SK-N-SH treated with all-trans-retinoic acid at 6 μM for 48 hours (cell line): ENCODE results near the gene PCBD1.

Experiments
- ATAC-seq: fragments of 200-7000 bp; cut with Tn5 transposase; 3 replicates; pipeline ENCODE4 v1.9.1; 2020; ENCODE audit warnings: mild to moderate bottlenecking, moderate library complexity
- ARNTL ChIP-seq: fragments of 450-650 bp; formaldehyde crosslinking; IDR thresholded peaks from 2 replicates; pipeline ENCODE4 v1.5.0; 2020; ENCODE audit warnings: low read depth, mild to moderate bottlenecking, moderate library complexity, borderline replicate concordance
- BACH2 ChIP-seq: fragments of 250-450 bp; sonication (Bioruptor Pico); IDR thresholded peaks from 2 replicates; pipeline ENCODE4 v1.9.0; 2021; ENCODE audit warnings: mild to moderate bottlenecking, borderline replicate concordance
- CSDC2 ChIP-seq: fragments of 250-450 bp; sonication (Bioruptor Pico); IDR thresholded peaks from 2 replicates; pipeline ENCODE4 v1.5.0; 2020; ENCODE audit warnings: mild to moderate bottlenecking, moderate library complexity
- ESRRG ChIP-seq: fragments of 250-450 bp; sonication (Bioruptor Pico); IDR thresholded peaks from 2 replicates; pipeline ENCODE4 v1.6.1; 2021; ENCODE audit warnings: mild to moderate bottlenecking
- GLIS3 ChIP-seq: fragments of 250-450 bp; sonication (Bioruptor Pico); IDR thresholded peaks from 2 replicates; pipeline ENCODE4 v1.5.0; 2020; ENCODE audit warnings: mild to moderate bottlenecking, moderate library complexity
- ISL1 ChIP-seq: fragments of 250-450 bp; sonication (Bioruptor Pico); IDR thresholded peaks from 2 replicates; pipeline ENCODE4 v2.1.2; 2022; ENCODE audit warnings: mild to moderate bottlenecking, moderate library complexity
- OSR1 ChIP-seq: fragments of 250-450 bp; sonication (Bioruptor Pico); IDR thresholded peaks from 2 replicates; pipeline ENCODE4 v1.8.0; 2022; ENCODE audit warnings: moderate library complexity, mild to moderate bottlenecking, inconsistent platforms
- PPARA ChIP-seq: fragments of 250-450 bp; sonication (Bioruptor Pico); IDR thresholded peaks from 2 replicates; pipeline ENCODE4 v1.5.0; 2020; ENCODE audit warnings: mild to moderate bottlenecking, borderline replicate concordance
- SNAI2 ChIP-seq: fragments of 250-450 bp; sonication (Bioruptor Pico); IDR thresholded peaks from 2 replicates; pipeline ENCODE4 v1.5.0; 2020; ENCODE audit warnings: mild to moderate bottlenecking, moderate library complexity
- TCF4 ChIP-seq: fragments of 250-450 bp; sonication (Bioruptor Pico); IDR thresholded peaks from 2 replicates; pipeline ENCODE4 v1.8.0; 2021; ENCODE audit warnings: mild to moderate bottlenecking, moderate library complexity, borderline replicate concordance
- TOX ChIP-seq: fragments of 250-450 bp; sonication (Bioruptor Pico); IDR thresholded peaks from 2 replicates; pipeline ENCODE4 v1.8.0; 2021; ENCODE audit warnings: mild to moderate bottlenecking, moderate library complexity, borderline replicate concordance
- ZC3H10 ChIP-seq: fragments of 250-450 bp; sonication (Bioruptor Pico); IDR thresholded peaks from 2 replicates; pipeline ENCODE4 v1.5.1; 2021; ENCODE audit warnings: mild to moderate bottlenecking, moderate library complexity
- ZFP3 ChIP-seq: fragments of 250-450 bp; sonication (Bioruptor Pico); IDR thresholded peaks from 2 replicates; pipeline ENCODE4 v1.5.0; 2020; ENCODE audit warnings: mild to moderate bottlenecking, moderate library complexity
- ZFP30 ChIP-seq: fragments of 450-650 bp; formaldehyde crosslinking; IDR thresholded peaks from 2 replicates; pipeline ENCODE4 v1.5.0; 2022; ENCODE audit warnings: mild to moderate bottlenecking, moderate library complexity
- ZNF565 ChIP-seq: fragments of 450-650 bp; formaldehyde crosslinking; conservative IDR thresholded peaks from 2 replicates; pipeline ENCODE4 v1.5.0; 2020; ENCODE audit warnings: low read depth, mild to moderate bottlenecking, moderate library complexity
- ZNF70 ChIP-seq: fragments of 450-650 bp; formaldehyde crosslinking; IDR thresholded peaks from 2 replicates; pipeline ENCODE4 v1.5.0; 2020; ENCODE audit warnings: mild to moderate bottlenecking, moderate library complexity
- ZNF8 ChIP-seq: fragments of 450-650 bp; formaldehyde crosslinking; IDR thresholded peaks from 2 replicates; pipeline ENCODE4 v1.5.0; 2020; ENCODE audit warnings: mild to moderate bottlenecking, moderate library complexity
- TF ChIP-seq, protein P1 (sequence below): fragments of 250-450 bp; sonication (Bioruptor Pico); IDR thresholded peaks from 2 replicates; pipeline ENCODE4 v1.8.0; 2021; ENCODE audit warnings: low read depth, mild to moderate bottlenecking, moderate library complexity, borderline replicate concordance
- TF ChIP-seq, protein P2 (sequence below): fragments of 250-450 bp; sonication (Bioruptor Pico); IDR thresholded peaks from 2 replicates; pipeline ENCODE4 v1.8.0; 2020; ENCODE audit warnings: mild to moderate bottlenecking, moderate library complexity, borderline replicate concordance
- TF ChIP-seq, protein P3 (sequence below): fragments of 250-450 bp; sonication (Bioruptor Pico); IDR thresholded peaks from 2 replicates; pipeline ENCODE4 v1.5.0; 2020; ENCODE audit warnings: mild to moderate bottlenecking, moderate library complexity
- TF ChIP-seq, protein P4 (sequence below): fragments of 250-450 bp; sonication (Bioruptor Pico); IDR thresholded peaks from 2 replicates; pipeline ENCODE4 v1.5.1; 2021; ENCODE audit warnings: mild to moderate bottlenecking, moderate library complexity
- TF ChIP-seq, protein P5 (sequence below): fragments of 250-450 bp; sonication (Bioruptor Pico); IDR thresholded peaks from 2 replicates; pipeline ENCODE4 v1.5.1; 2020; ENCODE audit warnings: low read depth, mild to moderate bottlenecking, moderate library complexity

Gene PCBD1

DNA sequence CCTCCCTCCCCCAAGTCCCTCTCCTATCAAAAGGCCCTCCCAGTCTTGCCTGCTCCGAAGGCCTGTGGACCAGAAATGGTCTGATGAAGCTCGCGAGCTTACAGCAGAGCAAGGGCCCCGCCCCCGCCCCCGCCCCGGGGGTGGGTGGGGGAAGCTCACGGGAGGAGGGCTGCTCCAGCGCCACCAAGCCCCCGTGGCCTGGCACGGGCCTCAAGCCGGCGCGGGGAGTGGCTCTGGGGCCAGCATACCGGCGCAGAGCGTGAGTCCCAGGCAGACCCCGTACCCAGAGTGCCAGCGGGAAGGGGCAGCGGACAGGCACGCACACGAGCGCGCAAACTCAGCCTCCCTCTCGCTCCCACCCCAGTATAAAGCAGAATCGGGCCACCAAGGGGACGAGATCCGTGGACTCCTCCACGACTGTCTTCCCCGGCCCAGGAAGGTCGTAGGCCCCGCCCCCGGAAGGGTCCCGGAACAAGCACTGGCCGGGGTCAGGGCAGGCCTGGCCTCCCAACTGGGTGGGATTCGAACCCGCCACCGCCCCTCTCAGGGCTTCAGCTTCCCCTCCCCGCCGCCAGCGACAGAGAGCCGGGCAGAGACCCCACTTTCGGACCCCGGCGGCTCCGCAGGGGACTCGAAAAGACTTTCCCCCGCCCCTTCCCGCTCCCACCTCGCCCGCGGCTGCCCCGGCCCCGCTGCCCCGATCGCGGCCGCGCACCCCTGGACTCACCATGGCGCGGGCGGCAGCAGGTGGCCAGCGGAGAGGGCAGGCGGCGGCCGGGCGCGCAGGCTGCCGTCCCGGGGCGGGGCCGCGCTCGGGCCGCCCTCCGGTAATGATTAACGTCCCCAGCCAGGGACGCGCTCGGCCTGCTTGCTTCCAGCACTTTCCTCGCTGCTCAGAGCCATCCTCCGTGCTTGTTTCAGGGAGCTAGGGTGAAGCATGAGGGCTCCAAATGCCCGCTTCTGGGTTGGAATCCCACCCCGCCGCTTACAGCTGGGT, at the start of gene PCBD1:
Gene PCBD1, minus strand, starts transcription at position 762 of the 997 bp plus-strand sequence. Its CDS starts 32 bp downstream, at position 730.
- TF ChIP-seq SNAI2 (CRISPR knock-in tag) (peak; percentile 72; the same call in 1 of the 2 replicates), TOX (no peak), ZFP3 (CRISPR knock-in tag) (peak; percentile 40; the same call in 1 of the 2 replicates), TCF4 (CRISPR knock-in tag) (no peak), ESRRG (no peak)
- TF ChIP-seq, protein P1, sequence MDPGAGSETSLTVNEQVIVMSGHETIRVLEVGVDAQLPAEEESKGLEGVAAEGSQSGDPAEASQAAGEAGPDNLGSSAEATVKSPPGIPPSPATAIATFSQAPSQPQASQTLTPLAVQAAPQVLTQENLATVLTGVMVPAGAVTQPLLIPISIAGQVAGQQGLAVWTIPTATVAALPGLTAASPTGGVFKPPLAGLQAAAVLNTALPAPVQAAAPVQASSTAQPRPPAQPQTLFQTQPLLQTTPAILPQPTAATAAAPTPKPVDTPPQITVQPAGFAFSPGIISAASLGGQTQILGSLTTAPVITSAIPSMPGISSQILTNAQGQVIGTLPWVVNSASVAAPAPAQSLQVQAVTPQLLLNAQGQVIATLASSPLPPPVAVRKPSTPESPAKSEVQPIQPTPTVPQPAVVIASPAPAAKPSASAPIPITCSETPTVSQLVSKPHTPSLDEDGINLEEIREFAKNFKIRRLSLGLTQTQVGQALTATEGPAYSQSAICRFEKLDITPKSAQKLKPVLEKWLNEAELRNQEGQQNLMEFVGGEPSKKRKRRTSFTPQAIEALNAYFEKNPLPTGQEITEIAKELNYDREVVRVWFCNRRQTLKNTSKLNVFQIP: no peak
- TF ChIP-seq, protein P2, sequence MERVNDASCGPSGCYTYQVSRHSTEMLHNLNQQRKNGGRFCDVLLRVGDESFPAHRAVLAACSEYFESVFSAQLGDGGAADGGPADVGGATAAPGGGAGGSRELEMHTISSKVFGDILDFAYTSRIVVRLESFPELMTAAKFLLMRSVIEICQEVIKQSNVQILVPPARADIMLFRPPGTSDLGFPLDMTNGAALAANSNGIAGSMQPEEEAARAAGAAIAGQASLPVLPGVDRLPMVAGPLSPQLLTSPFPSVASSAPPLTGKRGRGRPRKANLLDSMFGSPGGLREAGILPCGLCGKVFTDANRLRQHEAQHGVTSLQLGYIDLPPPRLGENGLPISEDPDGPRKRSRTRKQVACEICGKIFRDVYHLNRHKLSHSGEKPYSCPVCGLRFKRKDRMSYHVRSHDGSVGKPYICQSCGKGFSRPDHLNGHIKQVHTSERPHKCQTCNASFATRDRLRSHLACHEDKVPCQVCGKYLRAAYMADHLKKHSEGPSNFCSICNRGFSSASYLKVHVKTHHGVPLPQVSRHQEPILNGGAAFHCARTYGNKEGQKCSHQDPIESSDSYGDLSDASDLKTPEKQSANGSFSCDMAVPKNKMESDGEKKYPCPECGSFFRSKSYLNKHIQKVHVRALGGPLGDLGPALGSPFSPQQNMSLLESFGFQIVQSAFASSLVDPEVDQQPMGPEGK (CRISPR knock-in tag): no peak
- peak; percentile 89 for ATAC-seq

DNA sequence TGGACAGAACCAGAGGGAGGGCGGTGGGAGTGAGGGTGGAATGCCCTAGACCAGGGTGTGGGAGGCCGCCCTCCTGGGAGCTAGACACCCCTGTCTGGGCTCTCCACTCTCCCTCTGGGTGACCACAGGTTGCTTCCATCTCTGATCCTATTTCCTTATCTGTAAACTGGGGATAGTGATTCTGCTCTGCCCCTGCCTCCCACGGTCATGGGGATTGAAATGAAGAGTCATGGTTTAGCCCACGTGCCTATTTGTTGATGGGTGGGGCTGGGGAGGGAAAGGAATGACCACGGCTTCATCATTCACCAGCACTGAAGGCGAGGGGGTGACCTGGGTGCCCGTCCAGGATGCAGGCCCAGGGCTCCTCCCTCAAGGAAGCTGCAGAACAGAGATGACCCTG, 49.3 kb upstream of the PCBD1 start:
- TF ChIP-seq SNAI2 (CRISPR knock-in tag) (no peak), ARNTL (CRISPR knock-in tag) (no peak), ZNF8 (CRISPR knock-in tag) (no peak), ESRRG (no peak), GLIS3 (CRISPR knock-in tag) (no peak), ZNF565 (CRISPR knock-in tag) (no peak), CSDC2 (CRISPR knock-in tag) (no peak)
- TF ChIP-seq, protein P3, sequence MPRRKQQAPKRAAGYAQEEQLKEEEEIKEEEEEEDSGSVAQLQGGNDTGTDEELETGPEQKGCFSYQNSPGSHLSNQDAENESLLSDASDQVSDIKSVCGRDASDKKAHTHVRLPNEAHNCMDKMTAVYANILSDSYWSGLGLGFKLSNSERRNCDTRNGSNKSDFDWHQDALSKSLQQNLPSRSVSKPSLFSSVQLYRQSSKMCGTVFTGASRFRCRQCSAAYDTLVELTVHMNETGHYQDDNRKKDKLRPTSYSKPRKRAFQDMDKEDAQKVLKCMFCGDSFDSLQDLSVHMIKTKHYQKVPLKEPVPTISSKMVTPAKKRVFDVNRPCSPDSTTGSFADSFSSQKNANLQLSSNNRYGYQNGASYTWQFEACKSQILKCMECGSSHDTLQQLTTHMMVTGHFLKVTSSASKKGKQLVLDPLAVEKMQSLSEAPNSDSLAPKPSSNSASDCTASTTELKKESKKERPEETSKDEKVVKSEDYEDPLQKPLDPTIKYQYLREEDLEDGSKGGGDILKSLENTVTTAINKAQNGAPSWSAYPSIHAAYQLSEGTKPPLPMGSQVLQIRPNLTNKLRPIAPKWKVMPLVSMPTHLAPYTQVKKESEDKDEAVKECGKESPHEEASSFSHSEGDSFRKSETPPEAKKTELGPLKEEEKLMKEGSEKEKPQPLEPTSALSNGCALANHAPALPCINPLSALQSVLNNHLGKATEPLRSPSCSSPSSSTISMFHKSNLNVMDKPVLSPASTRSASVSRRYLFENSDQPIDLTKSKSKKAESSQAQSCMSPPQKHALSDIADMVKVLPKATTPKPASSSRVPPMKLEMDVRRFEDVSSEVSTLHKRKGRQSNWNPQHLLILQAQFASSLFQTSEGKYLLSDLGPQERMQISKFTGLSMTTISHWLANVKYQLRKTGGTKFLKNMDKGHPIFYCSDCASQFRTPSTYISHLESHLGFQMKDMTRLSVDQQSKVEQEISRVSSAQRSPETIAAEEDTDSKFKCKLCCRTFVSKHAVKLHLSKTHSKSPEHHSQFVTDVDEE: no peak
- TF ChIP-seq, all 23 proteins: peak for 0
- ATAC-seq: no peak

DNA sequence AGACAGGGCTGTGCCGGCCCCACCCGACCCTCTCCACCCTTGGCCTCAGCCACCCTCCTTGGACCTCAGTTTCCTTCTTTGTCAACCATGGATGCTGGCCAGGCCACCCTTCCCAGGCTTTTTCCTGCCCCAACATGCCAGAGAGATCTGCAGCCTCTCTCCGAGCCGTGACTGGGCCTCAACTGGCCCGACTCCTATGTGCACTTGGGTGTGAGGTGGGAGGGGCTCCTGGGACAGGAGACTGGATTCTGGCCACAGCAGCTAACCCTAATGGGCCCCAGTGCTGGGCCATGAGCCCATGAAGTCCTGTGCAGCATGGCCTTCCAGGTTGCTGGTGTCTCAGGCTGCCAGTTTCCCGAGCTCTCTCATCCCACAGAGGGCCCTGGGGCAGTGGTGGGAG, 47.7 kb upstream of the PCBD1 start:
- TF ChIP-seq, protein P1: no peak
- TF ChIP-seq CSDC2 (CRISPR knock-in tag) (no peak), PPARA (CRISPR knock-in tag) (no peak), ISL1 (CRISPR knock-in tag) (no peak), ZNF70 (CRISPR knock-in tag) (no peak), BACH2 (CRISPR knock-in tag) (no peak), TCF4 (CRISPR knock-in tag) (no peak), ZFP3 (CRISPR knock-in tag) (no peak), ARNTL (CRISPR knock-in tag) (no peak), OSR1 (CRISPR knock-in tag) (no peak), ZFP30 (CRISPR knock-in tag) (no peak), ZC3H10 (CRISPR knock-in tag) (no peak)
- TF ChIP-seq, protein P4, sequence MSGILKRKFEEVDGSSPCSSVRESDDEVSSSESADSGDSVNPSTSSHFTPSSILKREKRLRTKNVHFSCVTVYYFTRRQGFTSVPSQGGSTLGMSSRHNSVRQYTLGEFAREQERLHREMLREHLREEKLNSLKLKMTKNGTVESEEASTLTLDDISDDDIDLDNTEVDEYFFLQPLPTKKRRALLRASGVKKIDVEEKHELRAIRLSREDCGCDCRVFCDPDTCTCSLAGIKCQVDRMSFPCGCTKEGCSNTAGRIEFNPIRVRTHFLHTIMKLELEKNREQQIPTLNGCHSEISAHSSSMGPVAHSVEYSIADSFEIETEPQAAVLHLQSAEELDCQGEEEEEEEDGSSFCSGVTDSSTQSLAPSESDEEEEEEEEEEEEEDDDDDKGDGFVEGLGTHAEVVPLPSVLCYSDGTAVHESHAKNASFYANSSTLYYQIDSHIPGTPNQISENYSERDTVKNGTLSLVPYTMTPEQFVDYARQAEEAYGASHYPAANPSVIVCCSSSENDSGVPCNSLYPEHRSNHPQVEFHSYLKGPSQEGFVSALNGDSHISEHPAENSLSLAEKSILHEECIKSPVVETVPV (CRISPR knock-in tag): no peak
- TF ChIP-seq, protein P5, sequence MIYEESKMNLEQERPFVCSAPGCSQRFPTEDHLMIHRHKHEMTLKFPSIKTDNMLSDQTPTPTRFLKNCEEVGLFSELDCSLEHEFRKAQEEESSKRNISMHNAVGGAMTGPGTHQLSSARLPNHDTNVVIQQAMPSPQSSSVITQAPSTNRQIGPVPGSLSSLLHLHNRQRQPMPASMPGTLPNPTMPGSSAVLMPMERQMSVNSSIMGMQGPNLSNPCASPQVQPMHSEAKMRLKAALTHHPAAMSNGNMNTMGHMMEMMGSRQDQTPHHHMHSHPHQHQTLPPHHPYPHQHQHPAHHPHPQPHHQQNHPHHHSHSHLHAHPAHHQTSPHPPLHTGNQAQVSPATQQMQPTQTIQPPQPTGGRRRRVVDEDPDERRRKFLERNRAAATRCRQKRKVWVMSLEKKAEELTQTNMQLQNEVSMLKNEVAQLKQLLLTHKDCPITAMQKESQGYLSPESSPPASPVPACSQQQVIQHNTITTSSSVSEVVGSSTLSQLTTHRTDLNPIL: no peak
- no peak for ATAC-seq
